Measurements from ENCODE around the gene ORM1. TPM values are rescaled to one million over a fixed set of nuclear protein-coding genes. Genes with fewer than 3 reads are reported as not detected.

ORM1 gene
- total and polyA plus RNA-seq, 10 of the 15 experiments (the other 5 are each of a cell fraction or from before 2014, with no cell fraction given), result 4.4 TPM; not detected in 9

- no peak for TF ChIP-seq ZBTB4 (CRISPR knock-in tag; IDR thresholded peaks at IDR 0.05)
- no peak for TF ChIP-seq LARP7 (IDR thresholded peaks at IDR 0.05)
- TF ChIP-seq STAT3 (IDR thresholded peaks at IDR 0.05; ENCODE audit: low read depth, low read length), result no peak
- 0 out of 4 replicates have a peak, but pooled peaks of 1 of the 2 experiments have one; percentile 2 for TF ChIP-seq SRF (IDR thresholded peaks at IDR 0.05; ENCODE audit: low read depth in 2 of 2, low read length in 2 of 2)
- no peak for TF ChIP-seq HDAC6 (IDR thresholded peaks at IDR 0.05; ENCODE audit: unreplicated experiment)
- no peak for TF ChIP-seq HDAC2 (IDR thresholded peaks at IDR 0.05)
- TF ChIP-seq FOXK2 (IDR thresholded peaks at IDR 0.05), result no peak
- TF ChIP-seq MLLT1 (IDR thresholded peaks at IDR 0.05), result no peak
- TF ChIP-seq PAX5 (IDR thresholded peaks at IDR 0.05; ENCODE audit: borderline replicate concordance, low read depth, low read length), result peak; percentile 80; the same call in 1 of the 2 replicates
- no peak for TF ChIP-seq GABPA (IDR thresholded peaks at IDR 0.05; ENCODE audit: low read depth)
- TF ChIP-seq SUZ12 (IDR thresholded peaks at IDR 0.05; ENCODE audit: unreplicated experiment), result no peak
- no peak for TF ChIP-seq CHD4 (IDR thresholded peaks at IDR 0.05)
- TF ChIP-seq ESRRA (IDR thresholded peaks at IDR 0.05; ENCODE audit: low read length), result no peak
- peak; percentile 71; the same call in 1 of the 2 replicates for TF ChIP-seq DPF2 (IDR thresholded peaks at IDR 0.05)
- no peak for TF ChIP-seq IRF5 (IDR thresholded peaks at IDR 0.05; ENCODE audit: borderline replicate concordance)
- TF ChIP-seq NFXL1 (IDR thresholded peaks at IDR 0.05; ENCODE audit: borderline replicate concordance), result no peak
- no peak for TF ChIP-seq CBX3 (IDR thresholded peaks at IDR 0.05; ENCODE audit: borderline replicate concordance, low read depth)
- no peak for TF ChIP-seq ATF2 (IDR thresholded peaks at IDR 0.05; ENCODE audit: low read length)
- TF ChIP-seq RELA (IDR thresholded peaks at IDR 0.05; ENCODE audit: borderline replicate concordance, partially characterized antibody), result peak; percentile 41
- TF ChIP-seq SP1 (IDR thresholded peaks at IDR 0.05; ENCODE audit: low read depth, low read length), result peak; percentile 58
- TF ChIP-seq SMARCA5 (IDR thresholded peaks at IDR 0.05), result 0 out of 2 replicates have a peak, but pooled peaks have one; percentile 3
Measured at GRCh38 chr9:114348906-114349482, 26.1 kb downstream of the ORM1 start (continued).

Data from GM12878 (cell line).